ENCODE data around the gene POTEB. TPM values are rescaled to one million over a fixed set of nuclear protein-coding genes. Genes with fewer than 3 reads are reported as not detected.
"Not testable (repeated sequence)": the region's sequence is repeated elsewhere in the genome, so short reads cannot be mapped to it uniquely, and the experiment has no call there.

POTEB gene
- total RNA-seq, result not detected
- not detected for polyA plus RNA-seq (ENCODE audit: insufficient read length in 2 of 2)
- long read RNA-seq, donor 1, result 0 reads
- long read RNA-seq, donor 2, result 0 reads
- long read RNA-seq, donor 3, result 0 reads
- long read RNA-seq, donor 4, result 0 reads

- H3K4me3 ChIP-seq (ENCODE audit: low read depth, low read length); H3K27me3 ChIP-seq (ENCODE audit: control insufficient read depth, insufficient read depth, low read length); H3K4me1 ChIP-seq (ENCODE audit: control insufficient read depth, insufficient read depth, low read length); H3K27ac ChIP-seq (ENCODE audit: low read depth, low read length); H3K9me3 ChIP-seq (ENCODE audit: control insufficient read depth, insufficient read depth, low read length); DNase-seq (ENCODE audit: low read depth in 4 of 6, low spot score in 6 of 6); H3K36me3 ChIP-seq (ENCODE audit: control insufficient read depth, insufficient read depth, low read length): not testable (repeated sequence)
- WGBS (ENCODE audit: insufficient coverage), result no CpG with 5 or more reads among the region's 36 CpGs
These were observed at the start of gene POTEB for GRCh38 chr15:21877635-21878034. Gene POTEB, minus strand, starts transcription at chr15:21877735. Its CDS starts 489 bp downstream, at chr15:21877246.

DNA sequence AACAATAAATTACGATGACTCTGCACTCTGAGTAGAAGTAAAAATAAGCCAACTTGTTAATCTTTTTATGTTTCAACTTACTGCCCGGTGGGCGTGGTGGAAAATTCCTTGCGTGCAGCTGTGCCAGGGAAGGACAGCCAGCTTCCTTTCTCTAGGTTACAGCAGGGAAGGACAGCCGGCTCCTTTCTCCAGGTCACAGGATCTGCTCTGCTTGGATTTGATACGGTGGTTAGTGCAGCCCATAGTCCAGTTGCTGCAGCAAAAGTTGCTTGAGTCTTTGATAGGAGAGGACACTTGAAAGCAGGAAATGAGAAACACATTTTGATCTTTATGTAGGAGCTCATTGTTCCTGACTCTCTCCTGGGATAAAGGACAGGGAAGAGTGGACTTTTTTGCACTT, 13.4 kb upstream of the POTEB start:
- WGBS (ENCODE audit: insufficient coverage), result no CpG with 5 or more reads among the region's 6 CpGs
- H3K9me3 ChIP-seq (ENCODE audit: control insufficient read depth, insufficient read depth, low read length); H3K27me3 ChIP-seq (ENCODE audit: control insufficient read depth, insufficient read depth, low read length); H3K36me3 ChIP-seq (ENCODE audit: control insufficient read depth, insufficient read depth, low read length); DNase-seq (ENCODE audit: low read depth in 4 of 6, low spot score in 6 of 6); H3K4me3 ChIP-seq (ENCODE audit: low read depth, low read length); H3K27ac ChIP-seq (ENCODE audit: low read depth, low read length); H3K4me1 ChIP-seq (ENCODE audit: control insufficient read depth, insufficient read depth, low read length): not testable (repeated sequence)

- H3K27me3 ChIP-seq (ENCODE audit: control insufficient read depth, insufficient read depth, low read length); H3K27ac ChIP-seq (ENCODE audit: low read depth, low read length); H3K36me3 ChIP-seq (ENCODE audit: control insufficient read depth, insufficient read depth, low read length); DNase-seq (ENCODE audit: low read depth in 4 of 6, low spot score in 6 of 6); H3K4me3 ChIP-seq (ENCODE audit: low read depth, low read length); H3K4me1 ChIP-seq (ENCODE audit: control insufficient read depth, insufficient read depth, low read length); H3K9me3 ChIP-seq (ENCODE audit: control insufficient read depth, insufficient read depth, low read length): not testable (repeated sequence)
- no CpG with 5 or more reads among the region's 47 CpGs for WGBS (ENCODE audit: insufficient coverage)
These were observed 12.0 kb upstream of the POTEB start for GRCh38 chr15:21889542-21889941.

DNA sequence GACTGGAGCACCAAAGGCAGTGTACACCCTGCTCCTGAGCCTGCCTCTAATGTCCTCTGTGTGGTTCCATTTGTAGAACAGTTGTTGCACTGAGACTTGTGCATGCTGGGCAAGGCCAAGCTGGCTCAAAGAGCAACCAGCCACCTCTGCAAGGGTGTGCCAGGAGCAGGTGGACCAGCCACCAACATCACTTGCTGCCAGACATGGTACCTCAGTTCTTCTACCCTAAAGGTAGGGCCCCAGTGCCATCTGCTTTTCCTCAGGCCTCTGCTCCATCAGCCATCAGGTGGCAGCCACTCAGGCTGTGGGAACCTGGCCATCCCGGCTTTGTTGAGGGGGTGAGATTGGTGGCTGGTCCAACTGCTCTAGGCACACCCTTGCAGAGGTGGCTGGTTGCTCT, 38.7 kb downstream of the POTEB start:
- not testable (repeated sequence) for H3K36me3 ChIP-seq (ENCODE audit: control insufficient read depth, insufficient read depth, low read length); H3K27ac ChIP-seq (ENCODE audit: low read depth, low read length); H3K27me3 ChIP-seq (ENCODE audit: control insufficient read depth, insufficient read depth, low read length); DNase-seq (ENCODE audit: low read depth in 4 of 6, low spot score in 6 of 6); H3K4me1 ChIP-seq (ENCODE audit: control insufficient read depth, insufficient read depth, low read length); H3K9me3 ChIP-seq (ENCODE audit: control insufficient read depth, insufficient read depth, low read length); H3K4me3 ChIP-seq (ENCODE audit: low read depth, low read length)
- WGBS (ENCODE audit: insufficient coverage), result no CpG with 5 or more reads among the region's 1 CpG

Small RNA genes within 50 kb of the gene (small RNA-seq; reads per million reads assigned to genes)
- gene MIR3118-4 (ENCODE audit: low replicate concordance), result not detected
- not detected for gene RNU6-631P (ENCODE audit: low replicate concordance)

Other genes with a start within 250 kb of the POTEB start
- not detected for gene OR4M2, start 202.8 kb upstream of the POTEB start, total RNA-seq
- gene OR4M2, start 202.8 kb upstream of the POTEB start, polyA plus RNA-seq (ENCODE audit: insufficient read length in 2 of 2), result not detected